Measurements from ENCODE around the gene KCNQ1. TPM values are rescaled to one million over a fixed set of nuclear protein-coding genes. Genes with fewer than 3 reads are reported as not detected.

Gene KCNQ1
- total RNA-seq, 1 donor from 2014 or later: 0.16 TPM

- Mint-ChIP-seq H3K4me1 (ENCODE audit: unreplicated experiment) (peaks cover 24% of the 10 kb centered on the region), H3K9me3 (ENCODE audit: unreplicated experiment) (peaks cover 17% of the 10 kb centered on the region), H3K4me3 (ENCODE audit: unreplicated experiment) (no peak overlapping the region), H3K27me3 (ENCODE audit: unreplicated experiment) (no peaks in the 10 kb centered on the region), H3K36me3 (ENCODE audit: unreplicated experiment) (peaks cover 4% of the 10 kb centered on the region), H3K27ac (ENCODE audit: unreplicated experiment) (no peak overlapping the region)
- no peak for DNase-seq (ENCODE audit: extremely low spot score, unreplicated experiment)
- no peak for TF ChIP-seq CTCF (IDR thresholded peaks at IDR 0.05)
These were observed 385.4 kb downstream of the KCNQ1 start for GRCh38 chr11:2830030-2830812.

- peaks cover 21% of the 10 kb centered on the region for H3K4me1 Mint-ChIP-seq (ENCODE audit: unreplicated experiment)
- H3K36me3 Mint-ChIP-seq (ENCODE audit: unreplicated experiment): peaks cover 4% of the 10 kb centered on the region
- no peaks in the 10 kb centered on the region for H3K27me3 Mint-ChIP-seq (ENCODE audit: unreplicated experiment)
- no peak for DNase-seq (ENCODE audit: extremely low spot score, unreplicated experiment)
- peaks cover 17% of the 10 kb centered on the region for H3K9me3 Mint-ChIP-seq (ENCODE audit: unreplicated experiment)
- no peak for TF ChIP-seq CTCF (IDR thresholded peaks at IDR 0.05)
- H3K27ac Mint-ChIP-seq (ENCODE audit: unreplicated experiment): no peak overlapping the region
- no peak overlapping the region for H3K4me3 Mint-ChIP-seq (ENCODE audit: unreplicated experiment)
These were observed 386.1 kb downstream of the KCNQ1 start for GRCh38 chr11:2830886-2831285.

- Mint-ChIP-seq H3K9me3 (ENCODE audit: unreplicated experiment) (peaks cover 17% of the 10 kb centered on the region), H3K27me3 (ENCODE audit: unreplicated experiment) (peaks cover 6% of the 10 kb centered on the region), H3K4me3 (ENCODE audit: unreplicated experiment) (no peak overlapping the region), H3K27ac (ENCODE audit: unreplicated experiment) (no peak overlapping the region), H3K4me1 (ENCODE audit: unreplicated experiment) (peaks cover 16% of the 10 kb centered on the region), H3K36me3 (ENCODE audit: unreplicated experiment) (peaks cover 4% of the 10 kb centered on the region)
- DNase-seq (ENCODE audit: extremely low spot score, unreplicated experiment): no peak
- no peak for TF ChIP-seq CTCF (IDR thresholded peaks at IDR 0.05)
These were observed 387.1 kb downstream of the KCNQ1 start for GRCh38 chr11:2831781-2832532.

- DNase-seq (ENCODE audit: extremely low spot score, unreplicated experiment): no peak
- H3K36me3 Mint-ChIP-seq (ENCODE audit: unreplicated experiment): peaks cover 4% of the 10 kb centered on the region
- peaks cover 6% of the 10 kb centered on the region for H3K27me3 Mint-ChIP-seq (ENCODE audit: unreplicated experiment)
- H3K4me3 Mint-ChIP-seq (ENCODE audit: unreplicated experiment): no peak overlapping the region
- H3K4me1 Mint-ChIP-seq (ENCODE audit: unreplicated experiment): peaks cover 15% of the 10 kb centered on the region
- H3K27ac Mint-ChIP-seq (ENCODE audit: unreplicated experiment): no peak overlapping the region
- no peak for TF ChIP-seq CTCF (IDR thresholded peaks at IDR 0.05)
- peaks cover 17% of the 10 kb centered on the region for H3K9me3 Mint-ChIP-seq (ENCODE audit: unreplicated experiment)
These were observed 387.8 kb downstream of the KCNQ1 start for GRCh38 chr11:2832533-2833020.

Data from osteocyte (in vitro differentiated cells).